ENCODE data around the gene TRMT112.
"Not testable (repeated sequence)": the region's sequence is repeated elsewhere in the genome, so short reads cannot be mapped to it uniquely, and the experiment has no call there.

TRMT112 gene

DNA sequence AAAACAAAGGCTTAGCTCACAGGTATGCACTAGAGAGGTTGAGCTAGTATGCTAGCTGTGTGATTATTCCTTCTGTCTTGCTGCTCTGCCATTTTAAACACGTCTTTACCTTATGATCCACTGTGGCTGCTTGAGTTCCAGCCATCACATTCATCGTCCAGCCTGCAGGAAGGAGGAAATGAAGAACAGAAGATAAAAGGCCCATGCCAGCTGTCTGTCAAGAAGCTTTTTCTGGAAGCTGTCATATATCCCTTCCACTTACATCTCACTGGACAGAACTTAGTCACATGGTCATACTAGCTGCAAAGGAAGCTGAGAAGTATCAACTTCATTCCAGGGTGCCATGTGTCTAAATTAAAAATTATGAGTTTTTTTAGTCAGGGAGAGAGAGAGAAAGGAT, 10.0 kb upstream of the TRMT112 start:
- H3K4me3 ChIP-seq (ENCODE audit: low read depth, low read length), result no peak overlapping the region
- TF ChIP-seq, protein P1, sequence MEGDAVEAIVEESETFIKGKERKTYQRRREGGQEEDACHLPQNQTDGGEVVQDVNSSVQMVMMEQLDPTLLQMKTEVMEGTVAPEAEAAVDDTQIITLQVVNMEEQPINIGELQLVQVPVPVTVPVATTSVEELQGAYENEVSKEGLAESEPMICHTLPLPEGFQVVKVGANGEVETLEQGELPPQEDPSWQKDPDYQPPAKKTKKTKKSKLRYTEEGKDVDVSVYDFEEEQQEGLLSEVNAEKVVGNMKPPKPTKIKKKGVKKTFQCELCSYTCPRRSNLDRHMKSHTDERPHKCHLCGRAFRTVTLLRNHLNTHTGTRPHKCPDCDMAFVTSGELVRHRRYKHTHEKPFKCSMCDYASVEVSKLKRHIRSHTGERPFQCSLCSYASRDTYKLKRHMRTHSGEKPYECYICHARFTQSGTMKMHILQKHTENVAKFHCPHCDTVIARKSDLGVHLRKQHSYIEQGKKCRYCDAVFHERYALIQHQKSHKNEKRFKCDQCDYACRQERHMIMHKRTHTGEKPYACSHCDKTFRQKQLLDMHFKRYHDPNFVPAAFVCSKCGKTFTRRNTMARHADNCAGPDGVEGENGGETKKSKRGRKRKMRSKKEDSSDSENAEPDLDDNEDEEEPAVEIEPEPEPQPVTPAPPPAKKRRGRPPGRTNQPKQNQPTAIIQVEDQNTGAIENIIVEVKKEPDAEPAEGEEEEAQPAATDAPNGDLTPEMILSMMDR (IDR thresholded peaks at IDR 0.05; ENCODE audit: insufficient read depth, low read depth, low read length, missing control alignments), result no peak
- DNase-seq (ENCODE audit: low read depth), result no peak

DNA sequence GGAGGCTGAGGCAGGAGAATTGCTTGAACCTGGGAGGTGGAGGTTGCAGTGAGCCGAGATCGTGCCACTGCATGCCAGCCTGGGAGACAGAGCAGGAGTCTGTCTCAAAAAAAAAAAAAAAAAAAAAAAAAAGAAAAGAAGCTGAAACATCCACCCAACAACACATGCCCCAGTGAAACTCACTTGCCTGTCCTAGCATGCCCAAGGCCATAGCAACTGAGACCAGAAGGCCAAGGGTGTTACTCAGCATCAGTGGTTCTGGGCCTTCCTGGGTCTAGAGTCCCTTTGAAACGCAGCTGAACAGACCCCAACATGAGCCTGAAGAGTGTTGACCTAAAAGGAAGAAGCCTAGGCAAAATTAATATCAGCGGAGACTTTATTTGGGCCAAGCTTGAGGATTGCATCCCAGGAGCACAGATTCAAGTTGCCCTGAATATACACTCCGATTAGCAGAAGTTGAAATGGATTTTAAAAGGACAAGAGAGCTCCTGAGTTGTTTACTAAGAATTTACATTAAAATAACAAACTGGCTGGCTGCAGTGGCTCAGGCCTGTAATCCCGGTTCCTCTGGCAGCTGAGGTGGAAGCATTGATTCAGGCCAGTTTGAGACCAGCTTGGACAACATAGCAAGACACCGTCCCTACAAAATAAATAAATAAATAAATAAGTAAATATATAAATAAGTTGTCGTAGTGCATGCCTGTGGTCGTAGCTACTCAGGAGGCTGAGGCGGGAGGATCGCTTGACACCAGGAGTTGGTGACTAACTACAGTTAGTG, 7.5 kb upstream of the TRMT112 start:
- no peak for DNase-seq (ENCODE audit: low read depth)
- H3K4me3 ChIP-seq (ENCODE audit: low read depth, low read length), result no peak overlapping the region
- TF ChIP-seq, protein P1 (IDR thresholded peaks at IDR 0.05; ENCODE audit: insufficient read depth, low read depth, low read length, missing control alignments), result no peak

DNA sequence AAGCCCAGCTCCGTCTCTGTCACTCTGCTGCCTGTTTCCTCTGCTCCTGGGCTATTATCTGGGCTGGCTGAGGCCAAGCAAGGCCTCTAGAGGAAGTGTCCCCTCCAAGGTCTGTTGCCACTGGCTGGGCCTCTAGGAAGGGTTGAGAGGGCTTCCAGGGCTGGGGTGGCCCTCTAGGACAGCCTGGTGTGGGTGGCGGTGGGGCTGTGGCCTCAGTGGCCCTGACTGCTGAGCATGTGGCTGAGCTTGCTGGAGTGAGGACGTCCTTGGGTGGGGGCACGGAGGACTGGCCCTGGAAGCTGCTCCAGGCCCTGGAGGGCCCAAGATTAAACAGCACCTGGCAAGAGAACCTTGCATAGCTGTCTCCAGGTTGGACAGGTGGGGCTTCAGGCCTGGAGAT, 6.6 kb upstream of the TRMT112 start:
- not testable (repeated sequence) for DNase-seq (ENCODE audit: low read depth); H3K4me3 ChIP-seq (ENCODE audit: low read depth, low read length)

DNA sequence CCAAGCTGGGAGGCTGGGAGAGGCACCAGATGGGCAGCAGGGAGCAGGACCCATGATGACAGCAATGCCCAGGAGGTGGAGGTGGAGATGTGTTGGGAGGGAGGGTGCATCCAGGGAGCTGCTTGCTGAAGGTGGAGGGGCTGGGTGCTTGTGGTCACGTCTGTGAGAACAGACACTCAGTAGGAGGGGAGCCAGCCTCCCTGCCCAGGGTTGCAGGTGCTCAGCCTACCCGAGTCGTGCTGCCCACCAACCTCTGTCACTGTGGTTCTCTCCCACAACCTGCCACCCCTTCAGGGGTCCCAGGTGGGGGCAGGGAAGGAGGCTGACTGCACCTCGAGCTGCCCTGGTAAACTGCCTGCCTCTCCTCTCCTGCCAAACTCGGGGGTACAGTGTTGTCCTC, 6.0 kb upstream of the TRMT112 start:
- DNase-seq (ENCODE audit: low read depth), result no peak
- no peak overlapping the region for H3K4me3 ChIP-seq (ENCODE audit: low read depth, low read length)
- TF ChIP-seq, protein P1 (IDR thresholded peaks at IDR 0.05; ENCODE audit: insufficient read depth, low read depth, low read length, missing control alignments), result no peak

DNA sequence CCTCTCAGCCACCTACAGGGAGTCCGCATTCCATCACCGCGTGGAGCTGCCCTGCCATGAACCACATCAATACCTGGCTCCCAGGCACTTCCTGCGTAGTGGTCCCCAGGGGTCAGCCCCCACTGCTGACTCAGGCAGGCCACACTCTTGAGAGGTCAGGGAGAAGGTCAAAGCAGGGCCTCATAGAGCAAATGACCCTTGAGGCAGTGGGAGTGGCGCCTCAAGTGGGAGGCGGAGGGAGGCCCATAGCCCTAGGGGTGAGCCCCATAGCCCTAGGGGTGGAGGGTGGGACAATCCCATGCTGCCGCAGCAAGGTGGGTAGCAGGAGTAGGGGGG, 5.5 kb upstream of the TRMT112 start:
- TF ChIP-seq, protein P1 (IDR thresholded peaks at IDR 0.05; ENCODE audit: insufficient read depth, low read depth, low read length, missing control alignments), result no peak
- DNase-seq (ENCODE audit: low read depth), result no peak
- H3K4me3 ChIP-seq (ENCODE audit: low read depth, low read length), result no peak overlapping the region

DNA sequence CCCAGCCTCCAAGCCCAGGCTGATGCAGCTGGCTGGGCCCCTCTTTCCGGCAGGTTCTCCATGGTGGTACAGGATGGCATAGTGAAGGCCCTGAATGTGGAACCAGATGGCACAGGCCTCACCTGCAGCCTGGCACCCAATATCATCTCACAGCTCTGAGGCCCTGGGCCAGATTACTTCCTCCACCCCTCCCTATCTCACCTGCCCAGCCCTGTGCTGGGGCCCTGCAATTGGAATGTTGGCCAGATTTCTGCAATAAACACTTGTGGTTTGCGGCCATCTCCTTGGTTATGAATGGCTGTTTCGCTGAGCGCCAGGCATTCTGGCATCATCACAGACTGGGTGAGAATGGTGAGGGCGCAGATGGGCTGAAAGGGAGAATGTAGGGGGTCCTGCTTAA, 4.2 kb upstream of the TRMT112 start:
- TF ChIP-seq, protein P1 (IDR thresholded peaks at IDR 0.05; ENCODE audit: insufficient read depth, low read depth, low read length, missing control alignments), result no peak
- DNase-seq (ENCODE audit: low read depth), result no peak
- no peak overlapping the region for H3K4me3 ChIP-seq (ENCODE audit: low read depth, low read length)

DNA sequence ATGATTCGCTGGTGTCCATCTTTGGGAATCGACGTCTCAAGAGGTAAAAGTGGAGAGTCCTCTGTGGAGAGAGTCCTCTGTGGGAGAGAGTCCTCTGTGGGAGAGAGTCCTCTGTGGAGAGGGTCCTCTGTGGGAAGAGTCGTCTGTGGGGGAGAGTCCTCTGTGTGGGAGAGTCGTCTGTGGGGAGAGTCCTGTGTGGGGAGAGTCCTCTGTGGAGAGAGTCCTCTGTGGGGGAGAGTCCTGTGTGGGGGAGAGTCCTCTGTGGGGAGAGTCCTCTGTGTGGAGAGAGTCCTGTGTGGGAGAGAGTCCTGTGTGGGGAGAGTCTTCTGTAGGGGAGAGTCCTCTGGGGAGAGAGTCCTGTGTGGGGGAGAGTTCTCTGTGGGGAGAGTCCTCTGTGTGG, 3.7 kb upstream of the TRMT112 start:
- no peak for DNase-seq (ENCODE audit: low read depth)
- H3K4me3 ChIP-seq (ENCODE audit: low read depth, low read length), result no peak overlapping the region
- TF ChIP-seq, protein P1 (IDR thresholded peaks at IDR 0.05; ENCODE audit: insufficient read depth, low read depth, low read length, missing control alignments), result no peak
